ENCODE data around the gene FBXO36.

DNA sequence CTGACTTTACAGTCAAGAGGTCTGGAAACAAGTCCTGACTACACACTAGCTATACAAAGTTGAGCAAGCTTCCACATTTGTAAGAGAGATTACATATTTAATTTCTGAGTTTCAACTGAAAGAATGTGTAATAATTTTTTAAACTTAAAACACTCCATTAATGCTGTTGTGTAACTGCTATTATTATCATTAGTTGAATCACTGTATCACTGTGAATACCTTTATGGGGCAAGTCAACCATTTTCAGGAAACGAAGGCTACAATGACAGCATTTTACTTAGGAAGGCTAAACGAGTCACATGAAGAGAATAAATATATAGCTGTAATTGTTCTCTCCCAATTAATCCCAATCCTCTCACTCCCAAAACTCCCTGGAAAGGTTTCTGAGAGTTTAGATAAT is 46.8 kb upstream of the FBXO36 start:
- TF ChIP-seq, protein P1, sequence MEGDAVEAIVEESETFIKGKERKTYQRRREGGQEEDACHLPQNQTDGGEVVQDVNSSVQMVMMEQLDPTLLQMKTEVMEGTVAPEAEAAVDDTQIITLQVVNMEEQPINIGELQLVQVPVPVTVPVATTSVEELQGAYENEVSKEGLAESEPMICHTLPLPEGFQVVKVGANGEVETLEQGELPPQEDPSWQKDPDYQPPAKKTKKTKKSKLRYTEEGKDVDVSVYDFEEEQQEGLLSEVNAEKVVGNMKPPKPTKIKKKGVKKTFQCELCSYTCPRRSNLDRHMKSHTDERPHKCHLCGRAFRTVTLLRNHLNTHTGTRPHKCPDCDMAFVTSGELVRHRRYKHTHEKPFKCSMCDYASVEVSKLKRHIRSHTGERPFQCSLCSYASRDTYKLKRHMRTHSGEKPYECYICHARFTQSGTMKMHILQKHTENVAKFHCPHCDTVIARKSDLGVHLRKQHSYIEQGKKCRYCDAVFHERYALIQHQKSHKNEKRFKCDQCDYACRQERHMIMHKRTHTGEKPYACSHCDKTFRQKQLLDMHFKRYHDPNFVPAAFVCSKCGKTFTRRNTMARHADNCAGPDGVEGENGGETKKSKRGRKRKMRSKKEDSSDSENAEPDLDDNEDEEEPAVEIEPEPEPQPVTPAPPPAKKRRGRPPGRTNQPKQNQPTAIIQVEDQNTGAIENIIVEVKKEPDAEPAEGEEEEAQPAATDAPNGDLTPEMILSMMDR (IDR thresholded peaks at IDR 0.05), result no peak
- no peak for TF ChIP-seq POLR2A (IDR thresholded peaks at IDR 0.05)

Measured in thyroid gland (tissue), 4 donors.